GM15510 (cell line): ENCODE measurements around the gene MERTK.

Source experiments
- POLR2A ChIP-seq: IDR thresholded peaks from 3 replicates; pipeline ENCODE4 v1.6.1; 2011; ENCODE audit warnings: borderline replicate concordance; ENCODE audit not compliant: insufficient read length; ENCODE audit errors: extremely low read depth

The MERTK gene

GRCh38 chr2:112020561-112020960 lies 122.2 kb downstream of the MERTK start:
- no peak for TF ChIP-seq POLR2A

DNA sequence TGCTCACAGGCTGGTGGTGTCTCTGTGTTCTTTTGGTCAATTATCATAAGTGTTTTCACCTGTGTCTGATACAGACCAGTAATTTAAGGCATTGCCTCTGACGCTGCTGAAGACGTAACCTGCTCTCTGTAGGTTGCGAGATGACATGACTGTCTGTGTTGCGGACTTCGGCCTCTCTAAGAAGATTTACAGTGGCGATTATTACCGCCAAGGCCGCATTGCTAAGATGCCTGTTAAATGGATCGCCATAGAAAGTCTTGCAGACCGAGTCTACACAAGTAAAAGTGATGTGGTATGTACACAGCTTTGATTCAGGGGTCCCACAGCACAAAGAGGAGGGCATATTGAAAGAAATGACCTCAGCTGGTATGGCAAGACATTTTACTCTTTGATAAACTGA lies 122.9 kb downstream of the MERTK start:
- TF ChIP-seq POLR2A = no peak

GRCh38 chr2:112021781-112022231 lies 123.4 kb downstream of the MERTK start:
- TF ChIP-seq POLR2A = no peak

GRCh38 chr2:112023707-112024106 lies 125.3 kb downstream of the MERTK start:
- no peak for TF ChIP-seq POLR2A

DNA sequence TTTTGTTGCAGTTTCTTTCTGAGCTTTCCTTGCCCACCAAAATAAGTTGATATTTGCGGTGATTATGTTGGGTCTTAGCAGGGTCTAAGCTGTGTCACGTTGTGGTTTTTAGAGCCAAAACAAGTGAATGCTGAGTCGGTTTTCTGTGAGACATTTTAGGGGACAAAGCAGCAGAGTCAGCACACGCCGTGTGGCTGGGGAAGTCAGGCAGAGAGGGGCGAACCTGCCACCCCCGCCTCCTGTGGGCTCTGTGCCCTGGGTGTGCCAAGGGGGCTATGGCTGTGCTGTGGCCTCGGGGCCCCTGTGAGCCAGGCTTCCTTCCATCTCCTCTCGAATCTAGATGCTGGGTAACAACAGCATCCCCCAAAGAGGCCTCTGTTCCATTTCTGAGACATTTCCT lies 125.8 kb downstream of the MERTK start:
- no peak for TF ChIP-seq POLR2A

DNA sequence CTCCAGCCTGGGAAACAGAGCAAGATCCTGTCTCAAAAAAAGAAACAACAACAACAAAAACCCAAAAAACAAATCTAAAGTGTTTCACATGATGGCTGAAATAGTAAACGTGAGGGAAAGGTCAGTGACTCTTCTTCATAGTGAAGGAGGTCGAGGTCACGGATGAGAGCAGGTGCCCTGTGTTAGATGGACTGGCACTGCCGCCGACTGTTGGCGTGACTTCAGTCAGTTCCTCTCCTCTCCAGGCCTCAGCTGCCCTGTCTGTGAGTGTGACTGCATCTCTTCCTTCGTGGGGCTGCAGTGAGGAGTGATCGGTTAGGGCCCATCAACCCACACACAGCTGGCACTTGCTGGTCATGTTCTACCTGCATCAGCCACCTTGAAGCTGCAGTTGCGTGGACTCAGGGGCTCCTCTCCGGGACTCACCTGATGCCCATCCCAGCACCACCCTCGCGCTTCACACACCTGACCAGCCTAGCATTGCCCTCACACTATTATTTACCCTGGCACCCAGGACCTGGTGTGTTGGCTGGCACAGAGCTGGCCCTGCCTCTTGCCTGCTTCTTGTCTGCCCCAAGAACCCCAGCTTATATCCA lies 126.6 kb downstream of the MERTK start:
- TF ChIP-seq POLR2A = no peak

DNA sequence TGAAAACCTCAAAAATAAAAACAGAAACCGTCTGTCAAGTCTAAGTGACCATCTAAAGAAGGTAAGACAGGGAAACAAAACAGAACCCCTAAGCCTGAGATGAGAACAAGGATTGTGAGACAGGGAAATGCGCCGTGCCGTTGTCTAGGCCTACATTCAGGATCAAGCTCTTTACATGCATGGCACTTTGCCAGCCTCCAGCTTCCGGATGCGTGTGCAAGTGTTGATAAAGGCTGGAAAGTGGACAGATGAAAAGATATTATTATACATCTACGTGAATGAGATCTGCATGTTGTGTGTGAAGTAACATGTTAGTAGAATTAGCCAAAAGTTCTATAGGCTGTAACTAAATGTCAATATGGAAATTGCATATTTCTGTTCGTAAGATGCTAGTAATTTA lies 128.1 kb downstream of the MERTK start:
- no peak for TF ChIP-seq POLR2A

- TF ChIP-seq POLR2A = no peak
Measured at GRCh38 chr2:112027767-112028166, 129.4 kb downstream of the MERTK start.

GRCh38 chr2:112029164-112029563 lies 130.8 kb downstream of the MERTK start:
- TF ChIP-seq POLR2A = no peak

DNA sequence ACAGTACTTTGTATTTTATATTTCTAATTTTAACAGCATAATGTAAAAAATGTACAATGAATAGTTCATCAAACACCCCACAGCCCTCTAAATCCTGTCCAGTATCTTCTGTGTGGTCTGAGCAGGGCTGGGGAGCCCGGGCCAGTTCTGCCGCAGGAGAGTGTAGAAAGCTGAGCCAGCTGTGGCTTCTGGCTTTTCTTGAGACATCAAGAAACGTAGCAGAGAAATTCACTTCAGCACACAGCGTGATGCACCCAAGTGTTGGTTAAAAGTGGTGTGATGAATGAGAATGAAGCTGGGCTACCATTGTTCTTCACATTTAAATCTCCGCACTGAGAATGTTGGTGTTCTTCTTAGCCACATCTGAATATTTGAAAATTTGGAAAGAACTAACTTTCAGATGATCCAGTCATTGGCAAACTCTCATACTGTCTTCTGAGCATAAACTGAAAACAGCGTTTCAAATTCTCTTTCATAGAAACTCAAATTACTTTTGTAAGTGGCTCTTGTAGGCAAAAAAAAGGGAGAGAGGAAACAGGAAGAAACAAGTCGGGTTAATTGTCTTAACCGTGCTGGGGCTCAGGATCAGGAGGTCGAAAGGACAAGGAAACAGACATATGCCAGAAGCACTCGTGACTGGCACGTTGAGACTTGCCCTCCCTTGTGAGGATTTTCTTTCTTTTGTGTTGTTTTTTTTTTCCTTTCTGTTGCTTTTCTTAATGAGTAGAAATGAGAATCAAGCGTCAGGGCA lies 133.2 kb downstream of the MERTK start:
- TF ChIP-seq POLR2A = no peak

GRCh38 chr2:112032224-112032586 lies 133.8 kb downstream of the MERTK start:
- TF ChIP-seq POLR2A = no peak

GRCh38 chr2:112032689-112033465 lies 134.5 kb downstream of the MERTK start:
- no peak for TF ChIP-seq POLR2A

- no peak for TF ChIP-seq POLR2A
Measured at GRCh38 chr2:112033600-112033999, 135.2 kb downstream of the MERTK start.

GRCh38 chr2:112034924-112035323 lies 136.5 kb downstream of the MERTK start:
- no peak for TF ChIP-seq POLR2A

GRCh38 chr2:112035786-112036185 lies 137.4 kb downstream of the MERTK start:
- TF ChIP-seq POLR2A = no peak
